HG03342 (cell line): ENCODE results near the gene FOXA1.
"Not testable (repeated sequence)": the region's sequence is repeated elsewhere in the genome, so short reads cannot be mapped to it uniquely, and the experiment has no call there.

ENCODE experiments used
- ATAC-seq: cut with Tn5 transposase; IDR thresholded peaks from one replicate; pipeline ENCODE4 v1.9.1; 2021; ENCODE audit warnings: mild to moderate bottlenecking, moderate library complexity; ENCODE audit not compliant: unreplicated experiment

The FOXA1 gene

GRCh38 chr14:37563189-37563588 lies 31.9 kb downstream of the FOXA1 start:
- no peak for ATAC-seq

DNA sequence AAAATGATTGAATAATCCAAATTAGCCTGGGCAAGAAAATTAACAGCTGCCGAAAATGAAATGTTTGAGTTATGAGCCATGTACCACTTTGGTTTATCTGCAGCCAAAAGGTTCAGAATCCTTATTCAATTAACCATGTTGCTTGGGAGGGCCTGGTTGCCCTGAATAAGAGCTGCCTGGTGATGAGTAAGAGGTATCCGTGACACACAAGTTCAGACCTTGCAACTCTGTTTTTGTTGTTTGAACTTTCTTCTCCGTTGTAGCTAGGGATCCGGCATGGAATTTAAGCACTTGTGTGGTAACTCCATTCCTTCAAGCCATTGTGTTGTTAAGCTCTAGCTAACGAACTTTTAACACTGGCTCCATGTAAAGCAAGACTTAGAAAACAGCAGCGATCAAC lies 35.7 kb downstream of the FOXA1 start:
- ATAC-seq = no peak

GRCh38 chr14:37558740-37559139 lies 36.3 kb downstream of the FOXA1 start:
- ATAC-seq = no peak

DNA sequence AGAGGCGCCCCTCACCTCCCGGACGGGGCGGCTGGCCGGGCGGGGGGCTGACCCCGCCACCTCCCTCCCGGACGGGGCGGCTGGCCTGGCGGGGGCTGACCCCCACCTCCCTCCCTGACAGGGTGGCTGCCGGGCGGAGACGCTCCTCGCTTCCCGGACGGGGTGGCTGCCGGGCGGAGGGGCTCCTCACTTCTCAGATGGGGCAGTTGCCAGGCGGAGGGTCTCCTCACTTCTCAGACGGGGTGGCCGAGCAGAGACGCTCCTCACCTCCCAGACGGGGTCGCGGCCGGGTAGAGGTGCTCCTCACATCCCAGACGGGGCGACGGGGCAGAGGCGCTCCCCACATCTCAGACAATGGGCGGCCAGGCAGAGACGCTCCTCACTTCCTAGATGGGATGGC lies 39.5 kb downstream of the FOXA1 start:
- not testable (repeated sequence) for ATAC-seq

DNA sequence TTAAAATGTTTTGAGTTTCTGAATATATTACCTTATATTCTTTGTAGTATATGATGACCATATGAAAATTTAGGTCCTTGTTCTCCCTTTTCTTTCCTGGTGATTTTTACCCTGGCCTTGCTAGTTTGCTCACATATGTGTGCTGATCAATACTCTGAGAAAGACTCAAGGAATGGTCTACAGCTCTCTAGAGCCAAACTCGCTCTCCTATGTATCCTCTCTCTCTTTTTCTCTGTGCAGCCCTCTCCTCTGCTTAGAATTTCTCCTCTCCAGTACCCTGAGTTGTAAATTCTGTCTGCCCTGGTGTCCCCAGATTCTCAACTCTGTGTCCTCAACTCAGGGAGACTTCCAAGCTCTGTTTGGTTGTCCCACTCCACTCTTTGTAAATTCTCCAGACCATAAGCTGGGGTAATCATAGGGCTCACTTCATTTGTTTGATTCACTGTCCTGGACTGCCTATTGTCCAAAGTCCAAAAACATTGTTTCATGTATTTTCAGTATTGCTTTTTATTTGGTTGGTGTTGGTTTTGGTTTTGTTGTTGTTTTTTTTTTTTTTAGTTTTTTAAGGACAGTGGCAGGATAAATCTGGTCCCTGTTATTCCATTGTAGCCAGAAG lies 41.0 kb downstream of the FOXA1 start:
- ATAC-seq = no peak

DNA sequence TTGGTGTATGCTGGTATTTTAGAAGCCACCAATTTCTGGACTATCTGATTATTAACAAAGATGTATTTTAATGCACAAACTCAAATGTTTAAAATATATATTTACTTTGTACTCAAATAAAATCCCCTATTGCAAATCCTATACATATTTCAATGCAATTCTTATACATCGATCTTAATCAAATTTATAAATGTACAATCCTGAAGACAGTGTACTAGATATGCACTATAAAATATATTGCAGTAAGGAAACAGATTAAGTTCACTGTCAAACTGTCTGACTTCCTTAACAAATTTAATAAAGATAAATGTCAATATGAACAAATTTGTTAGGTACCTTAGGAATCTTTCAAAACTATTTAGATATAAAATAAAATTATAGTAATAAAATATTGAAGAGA lies 43.9 kb downstream of the FOXA1 start:
- ATAC-seq = no peak

GRCh38 chr14:37550511-37550910 lies 44.5 kb downstream of the FOXA1 start:
- ATAC-seq = no peak

- ATAC-seq = no peak
Observed at GRCh38 chr14:37546621-37547447, 48.2 kb downstream of the FOXA1 start.

GRCh38 chr14:37545174-37545573 lies 49.9 kb downstream of the FOXA1 start:
- ATAC-seq = no peak

GRCh38 chr14:37544407-37544806 lies 50.6 kb downstream of the FOXA1 start:
- no peak for ATAC-seq

DNA sequence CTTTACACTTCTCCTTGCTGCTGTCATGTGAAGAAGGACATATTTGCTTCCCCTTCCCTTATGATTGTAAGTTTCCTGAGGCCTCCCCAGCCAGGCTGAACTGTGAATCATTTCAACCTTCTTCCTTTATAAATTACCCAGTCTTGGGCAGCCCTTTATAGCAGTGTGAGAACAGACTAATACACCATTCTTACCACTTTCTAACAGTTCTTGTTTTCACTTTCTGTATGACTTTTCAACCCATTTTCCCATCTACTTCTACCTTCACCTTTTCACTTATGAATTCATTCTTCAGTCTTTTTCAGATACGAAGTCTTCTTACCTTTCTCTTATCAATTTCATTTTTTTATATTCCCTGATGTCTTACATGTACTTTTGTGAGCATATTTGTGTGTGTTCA lies 55.1 kb downstream of the FOXA1 start:
- no peak for ATAC-seq
